Endodermal cell (in vitro differentiated cells): Measurements from ENCODE around the gene FAM193A. TPM values are rescaled to one million over a fixed set of nuclear protein-coding genes. Genes with fewer than 3 reads are reported as not detected.
"Not testable (repeated sequence)": the region's sequence is repeated elsewhere in the genome, so short reads cannot be mapped to it uniquely, and the experiment has no call there.

ENCODE experiments used
- DNase-seq: peaks from one replicate; pipeline ENCODE4 v3.0.0-alpha.2; 2017
- H3K27ac ChIP-seq: 2 replicates; pipeline ENCODE4 v1.5.1; 2013; ENCODE audit warnings: mild to moderate bottlenecking, low read depth, low read length, moderate library complexity
- H3K27me3 ChIP-seq: 2 replicates; pipeline ENCODE4 v1.6.1; 2013; ENCODE audit warnings: mild to moderate bottlenecking, low read length, moderate library complexity; ENCODE audit not compliant: insufficient read depth, control insufficient read depth, poor library complexity, severe bottlenecking
- H3K36me3 ChIP-seq: 2 replicates; pipeline ENCODE4 v1.7.0; 2013; ENCODE audit warnings: mild to moderate bottlenecking, low read length, moderate library complexity; ENCODE audit not compliant: control insufficient read depth, insufficient read depth
- H3K4me1 ChIP-seq: one replicate; pipeline ENCODE4 v1.7.0; 2013; ENCODE audit warnings: low read length; ENCODE audit not compliant: control insufficient read depth, insufficient read depth
- H3K4me3 ChIP-seq: 2 replicates; pipeline ENCODE4 v1.5.1; 2013; ENCODE audit warnings: mild to moderate bottlenecking, low read length, moderate library complexity
- H3K9ac ChIP-seq: 2 replicates; pipeline ENCODE4 v1.6.1; 2013; ENCODE audit warnings: mild to moderate bottlenecking, low read length, moderate library complexity; ENCODE audit not compliant: poor library complexity, severe bottlenecking; ENCODE audit errors: extremely low read depth
- H3K9me3 ChIP-seq: 2 replicates; pipeline ENCODE4 v1.6.1; 2013; ENCODE audit warnings: mild to moderate bottlenecking, low read length, moderate library complexity; ENCODE audit not compliant: control insufficient read depth
- H3K27ac Mint-ChIP-seq: 2 replicates; pipeline ENCODE4 v1.8.0; 2020; ENCODE audit warnings: mixed read lengths
- H3K27me3 Mint-ChIP-seq: 2 replicates; pipeline ENCODE4 v1.8.0; 2021; ENCODE audit warnings: mild to moderate bottlenecking, mixed read lengths; ENCODE audit not compliant: insufficient read depth
- H3K36me3 Mint-ChIP-seq: 2 replicates; pipeline ENCODE4 v1.8.0; 2020; ENCODE audit warnings: low read depth, mixed read lengths
- H3K4me1 Mint-ChIP-seq: 2 replicates; pipeline ENCODE4 v1.8.0; 2020; ENCODE audit warnings: mixed read lengths
- H3K4me3 Mint-ChIP-seq: 2 replicates; pipeline ENCODE4 v1.8.0; 2020; ENCODE audit warnings: mild to moderate bottlenecking, moderate library complexity, mixed read lengths
- H3K9me3 Mint-ChIP-seq: 2 replicates; pipeline ENCODE4 v1.8.0; 2020; ENCODE audit warnings: mild to moderate bottlenecking, mixed read lengths
- WGBS, 2 experiments: methylation state at CpG; one replicate each; pipeline versions ENCODE4 v1.1.5 to v1.1.7; 2013; ENCODE audit warnings: missing lambda C conversion rate in 2 of 2, mixed read lengths in 1 of 2; ENCODE audit not compliant: insufficient coverage in 1 of 2, insufficient read length in 1 of 2; 5-methylcytosine and 5-hydroxymethylcytosine counted together
- total RNA-seq, 2 donors: library from RNA; stranded (reverse); fragmentation: NEBNext Ultra II Directional in 1 of 2; extraction: Animal tissue kit (Norgen Biotek cat#: 25700) in 1 of 2; gene quantifications; 2 replicates in 1 of 2; 3 replicates in 1 of 2; pipeline ENCODE4 v1.2.1, GENCODE V29; 2021
- TF ChIP-seq, protein P1 (sequence below): fragments of 200-600 bp; sonication (generic); conservative IDR thresholded peaks from 2 replicates; pipeline ENCODE4 v1.5.0; 2021; ENCODE audit warnings: antibody characterized with exemption, mild to moderate bottlenecking

Gene FAM193A
- total RNA-seq, 2 donors from 2014 or later, result 32.1 to 39.0 TPM

- Histone ChIP-seq H3K27me3 (no peaks in the 10 kb centered on the region), H3K4me1 (no peaks in the 10 kb centered on the region), H3K9me3 (peaks cover 21% of the 10 kb centered on the region), H3K36me3 (peaks cover 42% of the 10 kb centered on the region), H3K9ac (no peak overlapping the region), H3K4me3 (no peak overlapping the region), H3K27ac (no peak overlapping the region)
- H3K27me3 Mint-ChIP-seq, result no peaks in the 10 kb centered on the region
- no peaks in the 10 kb centered on the region for H3K4me1 Mint-ChIP-seq
- WGBS, 2 experiments, result 100% methylated on average over 1 of the region's 1 CpG
- H3K4me3 Mint-ChIP-seq, result no peak overlapping the region
- H3K27ac Mint-ChIP-seq, result no peak overlapping the region
- peaks cover 44% of the 10 kb centered on the region for H3K36me3 Mint-ChIP-seq
- TF ChIP-seq, protein P1, sequence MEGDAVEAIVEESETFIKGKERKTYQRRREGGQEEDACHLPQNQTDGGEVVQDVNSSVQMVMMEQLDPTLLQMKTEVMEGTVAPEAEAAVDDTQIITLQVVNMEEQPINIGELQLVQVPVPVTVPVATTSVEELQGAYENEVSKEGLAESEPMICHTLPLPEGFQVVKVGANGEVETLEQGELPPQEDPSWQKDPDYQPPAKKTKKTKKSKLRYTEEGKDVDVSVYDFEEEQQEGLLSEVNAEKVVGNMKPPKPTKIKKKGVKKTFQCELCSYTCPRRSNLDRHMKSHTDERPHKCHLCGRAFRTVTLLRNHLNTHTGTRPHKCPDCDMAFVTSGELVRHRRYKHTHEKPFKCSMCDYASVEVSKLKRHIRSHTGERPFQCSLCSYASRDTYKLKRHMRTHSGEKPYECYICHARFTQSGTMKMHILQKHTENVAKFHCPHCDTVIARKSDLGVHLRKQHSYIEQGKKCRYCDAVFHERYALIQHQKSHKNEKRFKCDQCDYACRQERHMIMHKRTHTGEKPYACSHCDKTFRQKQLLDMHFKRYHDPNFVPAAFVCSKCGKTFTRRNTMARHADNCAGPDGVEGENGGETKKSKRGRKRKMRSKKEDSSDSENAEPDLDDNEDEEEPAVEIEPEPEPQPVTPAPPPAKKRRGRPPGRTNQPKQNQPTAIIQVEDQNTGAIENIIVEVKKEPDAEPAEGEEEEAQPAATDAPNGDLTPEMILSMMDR, result no peak
- peaks cover 20% of the 10 kb centered on the region for H3K9me3 Mint-ChIP-seq
- no peak for DNase-seq
These were observed 198.2 kb downstream of the FAM193A start for GRCh38 chr4:2734612-2735011.

DNA sequence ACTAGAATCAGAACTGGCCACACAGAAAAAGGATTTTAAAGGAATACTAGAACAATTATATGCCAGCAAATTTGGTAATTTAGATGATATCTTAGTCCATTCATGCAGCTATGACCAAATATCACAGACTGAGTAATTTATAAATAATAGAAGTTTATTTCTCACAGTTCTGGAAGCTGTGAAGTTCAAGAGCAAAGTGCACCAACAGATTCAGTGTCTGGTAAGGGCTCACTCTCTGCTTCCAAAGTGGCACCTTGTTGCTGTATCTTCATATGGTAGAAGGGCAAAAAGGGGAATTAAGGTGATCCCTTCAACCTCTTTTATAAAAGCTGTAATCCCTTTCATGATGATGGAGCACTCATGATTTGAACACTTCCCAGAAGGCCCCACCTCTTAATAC, 199.4 kb downstream of the FAM193A start:
- H3K27me3 ChIP-seq, result no peaks in the 10 kb centered on the region
- Mint-ChIP-seq H3K9me3 (peaks cover 20% of the 10 kb centered on the region), H3K36me3 (peaks cover 44% of the 10 kb centered on the region), H3K27ac (no peak overlapping the region), H3K4me1 (no peaks in the 10 kb centered on the region), H3K4me3 (no peak overlapping the region), H3K27me3 (no peaks in the 10 kb centered on the region)
- no peaks in the 10 kb centered on the region for H3K4me1 ChIP-seq
- DNase-seq, result no peak
- H3K27ac ChIP-seq, result no peak overlapping the region
- no peak overlapping the region for H3K9ac ChIP-seq
- H3K36me3 ChIP-seq, result peaks cover 34% of the 10 kb centered on the region
- H3K4me3 ChIP-seq, result no peak overlapping the region
- peaks cover 21% of the 10 kb centered on the region for H3K9me3 ChIP-seq
- TF ChIP-seq, protein P1, result no peak

DNA sequence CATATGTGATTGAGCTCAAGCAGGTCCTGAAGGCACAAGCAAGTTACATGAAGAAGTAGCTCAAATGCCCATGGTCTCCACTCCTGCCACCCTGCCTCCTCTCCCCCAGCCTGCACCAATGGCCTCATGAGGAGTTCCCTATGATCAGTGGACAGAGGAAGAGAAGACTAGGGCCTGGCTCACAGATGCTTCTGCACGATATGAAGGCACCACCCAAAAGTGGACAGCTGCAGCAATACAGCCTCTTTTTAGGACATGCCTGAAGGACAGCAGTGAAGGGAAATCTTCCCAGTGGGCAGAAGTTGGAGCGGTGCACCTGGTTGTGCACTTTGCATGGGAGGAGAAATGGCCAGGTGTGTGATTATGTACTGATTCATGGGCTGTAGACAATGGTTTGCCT, 201.8 kb downstream of the FAM193A start:
- Histone ChIP-seq H3K36me3 (peaks cover 18% of the 10 kb centered on the region), H3K9me3 (peaks cover 21% of the 10 kb centered on the region)
- not testable (repeated sequence) for DNase-seq, H3K27me3 Mint-ChIP-seq, H3K4me3 ChIP-seq, H3K27me3 ChIP-seq, H3K27ac Mint-ChIP-seq, H3K9ac ChIP-seq, H3K4me1 Mint-ChIP-seq, H3K4me3 Mint-ChIP-seq, H3K4me1 ChIP-seq, H3K27ac ChIP-seq
- Mint-ChIP-seq H3K9me3 (peaks cover 20% of the 10 kb centered on the region), H3K36me3 (peaks cover 35% of the 10 kb centered on the region)
- 86 to 92% methylated on average over 2 of the region's 2 CpGs for WGBS, 2 experiments

DNA sequence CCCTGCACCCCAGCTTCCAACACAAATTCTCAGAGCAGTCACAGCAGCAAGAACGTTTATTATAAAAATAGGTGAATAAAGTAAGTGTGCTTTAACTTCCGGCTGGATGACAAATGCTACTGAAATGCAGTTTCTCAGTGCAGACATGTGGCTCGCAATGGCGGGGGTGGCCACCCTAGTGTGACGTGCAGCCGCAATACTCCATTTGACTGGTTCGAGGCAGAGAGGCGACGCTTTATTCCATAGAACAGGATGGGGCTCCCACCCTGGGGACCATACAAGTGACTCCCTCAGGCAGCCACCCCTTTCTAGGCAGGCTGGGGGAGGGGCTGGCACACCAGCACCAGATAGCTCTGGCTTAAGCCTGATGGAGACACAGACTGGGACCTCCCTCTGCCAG, 205.2 kb downstream of the FAM193A start:
- peaks cover 4% of the 10 kb centered on the region for H3K9me3 Mint-ChIP-seq
- peaks cover 3% of the 10 kb centered on the region for H3K9me3 ChIP-seq
- WGBS, 2 experiments, result 94% methylated on average over 8 to 9 of the region's 9 CpGs
- DNase-seq, result no peak
- H3K9ac ChIP-seq, result no peak overlapping the region
- no peak overlapping the region for H3K4me3 ChIP-seq
- H3K4me1 Mint-ChIP-seq, result no peaks in the 10 kb centered on the region
- peaks cover 39% of the 10 kb centered on the region for H3K36me3 ChIP-seq
- TF ChIP-seq, protein P1, result no peak
- H3K27ac ChIP-seq, result no peak overlapping the region
- H3K36me3 Mint-ChIP-seq, result peaks cover 40% of the 10 kb centered on the region
- no peaks in the 10 kb centered on the region for H3K27me3 ChIP-seq
- peak overlapping the region; percentile 30 for H3K27ac Mint-ChIP-seq
- no peak overlapping the region for H3K4me3 Mint-ChIP-seq
- no peaks in the 10 kb centered on the region for H3K27me3 Mint-ChIP-seq
- H3K4me1 ChIP-seq, result no peaks in the 10 kb centered on the region
